WTC11 (cell line): ENCODE data around the gene CASKIN2. TPM values are rescaled to one million over a fixed set of nuclear protein-coding genes. Genes with fewer than 3 reads are reported as not detected.
A peak's percentile ranks its signal among the peaks of the same experiment; 100 is the strongest.

Source experiments
- ATAC-seq: fragments of 200-7000 bp; cut with Tn5 transposase; 2 replicates; pipeline ENCODE4 v1.10.0; 2021; ENCODE audit warnings: mild to moderate bottlenecking, moderate library complexity
- CTCF ChIA-PET: fragments of 300-600 bp; sonication (Branson Sonifier 250); formaldehyde crosslinking; loops from one replicate; lab custom pipeline; 2021; ENCODE audit warnings: antibody characterized with exemption; lab: Charles Lee
- POLR2A ChIA-PET: fragments of 350-600 bp; sonication (Branson Sonifier 250); formaldehyde crosslinking; loops from one replicate; lab custom pipeline; 2021; ENCODE audit warnings: antibody characterized with exemption; lab: Charles Lee
- DNase-seq: peaks from one replicate; pipeline ENCODE4 v3.0.0; 2021; ENCODE audit warnings: low spot score
- H3K27ac Mint-ChIP-seq: 2 replicates; pipeline ENCODE4 v1.8.0; 2021; ENCODE audit warnings: mixed read lengths
- H3K27me3 Mint-ChIP-seq: 2 replicates; pipeline ENCODE4 v1.8.0; 2021; ENCODE audit warnings: low read depth, mild to moderate bottlenecking, moderate library complexity, mixed read lengths
- H3K36me3 Mint-ChIP-seq: 2 replicates; pipeline ENCODE4 v1.8.0; 2021; ENCODE audit warnings: mixed read lengths
- H3K4me1 Mint-ChIP-seq: 2 replicates; pipeline ENCODE4 v1.8.0; 2022; ENCODE audit warnings: mixed read lengths
- H3K4me3 Mint-ChIP-seq: 2 replicates; pipeline ENCODE4 v1.8.0; 2021; ENCODE audit warnings: mild to moderate bottlenecking, moderate library complexity, mixed read lengths
- H3K9me3 Mint-ChIP-seq: 2 replicates; pipeline ENCODE4 v1.8.0; 2021; ENCODE audit warnings: mixed read lengths
- AR ChIP-seq: fragments of 250-450 bp; sonication (Bioruptor Pico); IDR thresholded peaks from 2 replicates; pipeline ENCODE4 v1.9.0; 2021; ENCODE audit warnings: mild to moderate bottlenecking
- ARID4B ChIP-seq: sonication (generic); formaldehyde crosslinking; IDR thresholded peaks from 2 replicates; pipeline ENCODE4 v1.8.0; 2023; ENCODE audit warnings: missing genetic modification reagents, mild to moderate bottlenecking, borderline replicate concordance
- ATF6 ChIP-seq: sonication (generic); formaldehyde crosslinking; IDR thresholded peaks from 2 replicates; pipeline ENCODE4 v1.8.1; 2023; ENCODE audit warnings: mild to moderate bottlenecking, missing genetic modification reagents
- ESRRA ChIP-seq: sonication (generic); formaldehyde crosslinking; IDR thresholded peaks from 2 replicates; pipeline ENCODE4 v1.8.1; 2022; ENCODE audit warnings: mild to moderate bottlenecking, missing genetic modification reagents, borderline replicate concordance
- FOXP4 ChIP-seq: sonication (generic); formaldehyde crosslinking; IDR thresholded peaks from 2 replicates; pipeline ENCODE4 v1.8.0; 2022; ENCODE audit warnings: mild to moderate bottlenecking, missing genetic modification reagents
- GTF2I ChIP-seq: fragments of 250-450 bp; sonication (Bioruptor Pico); conservative IDR thresholded peaks from 2 replicates; pipeline ENCODE4 v1.4.0; 2021; ENCODE audit warnings: mild to moderate bottlenecking
- MLX ChIP-seq: sonication (generic); formaldehyde crosslinking; IDR thresholded peaks from 2 replicates; pipeline ENCODE4 v1.8.1; 2023; ENCODE audit warnings: mild to moderate bottlenecking, missing genetic modification reagents, moderate library complexity
- MXD4 ChIP-seq: fragments of 250-450 bp; sonication (Bioruptor Pico); IDR thresholded peaks from 2 replicates; pipeline ENCODE4 v1.8.0; 2021; ENCODE audit warnings: mild to moderate bottlenecking, moderate library complexity, borderline replicate concordance
- NR1H2 ChIP-seq: sonication (generic); formaldehyde crosslinking; IDR thresholded peaks from 2 replicates; pipeline ENCODE4 v1.9.0; 2021; ENCODE audit warnings: mild to moderate bottlenecking, moderate library complexity, missing genetic modification reagents
- RELA ChIP-seq: sonication (generic); formaldehyde crosslinking; IDR thresholded peaks from 2 replicates; pipeline ENCODE4 v1.8.1; 2022; ENCODE audit warnings: missing genetic modification reagents, mild to moderate bottlenecking, borderline replicate concordance
- SMAD3 ChIP-seq: sonication (generic); formaldehyde crosslinking; IDR thresholded peaks from 2 replicates; pipeline ENCODE4 v1.8.0; 2022; ENCODE audit warnings: missing genetic modification reagents, mild to moderate bottlenecking, borderline replicate concordance
- TEAD1 ChIP-seq: sonication (generic); formaldehyde crosslinking; IDR thresholded peaks from 2 replicates; pipeline ENCODE4 v1.8.0; 2022; ENCODE audit warnings: mild to moderate bottlenecking, missing genetic modification reagents
- TP53 ChIP-seq: sonication (generic); formaldehyde crosslinking; IDR thresholded peaks from 2 replicates; pipeline ENCODE4 v1.8.1; 2023; ENCODE audit warnings: mild to moderate bottlenecking, missing genetic modification reagents
- USF1 ChIP-seq: sonication (generic); formaldehyde crosslinking; IDR thresholded peaks from 2 replicates; pipeline ENCODE4 v1.8.0; 2022; ENCODE audit warnings: mild to moderate bottlenecking, missing genetic modification reagents
- ZNF423 ChIP-seq: fragments of 250-450 bp; sonication (Bioruptor Pico); IDR thresholded peaks from 2 replicates; pipeline ENCODE4 v2.1.2; 2022; ENCODE audit warnings: mild to moderate bottlenecking, moderate library complexity
- ZNF532 ChIP-seq: fragments of 250-450 bp; sonication (Bioruptor Pico); IDR thresholded peaks from 2 replicates; pipeline ENCODE4 v1.9.0; 2021; ENCODE audit warnings: mild to moderate bottlenecking, borderline replicate concordance
- ZNF671 ChIP-seq: fragments of 250-450 bp; sonication (Bioruptor Pico); IDR thresholded peaks from 2 replicates; pipeline ENCODE4 v1.8.0; 2021; ENCODE audit warnings: mild to moderate bottlenecking
- total RNA-seq: library from RNA; stranded (reverse); gene quantifications from 3 replicates; pipeline ENCODE4 v1.2.3, GENCODE V29; 2021

Gene CASKIN2
- total RNA-seq, 1 experiment from 2014 or later = 31.9 TPM

- ATAC-seq = no peak
- POLR2A ChIA-PET = no interaction called here
- TF ChIP-seq NR1H2 (no peak), MXD4 (CRISPR knock-in tag) (no peak), ZNF423 (CRISPR knock-in tag) (no peak), MLX (CRISPR knock-in tag) (no peak), AR (CRISPR knock-in tag) (no peak), RELA (no peak), TP53 (CRISPR knock-in tag) (no peak), ATF6 (CRISPR knock-in tag) (no peak), ZNF671 (CRISPR knock-in tag) (no peak), USF1 (CRISPR knock-in tag) (no peak), GTF2I (CRISPR knock-in tag) (no peak), ARID4B (CRISPR knock-in tag) (no peak)
- TF ChIP-seq, all 79 proteins: peak for 0
- peaks cover 31% of the 10 kb centered on the region for H3K36me3 Mint-ChIP-seq
- no peaks in the 10 kb centered on the region for H3K9me3 Mint-ChIP-seq
- no peak overlapping the region for H3K4me3 Mint-ChIP-seq
- H3K27me3 Mint-ChIP-seq = no peaks in the 10 kb centered on the region
- H3K27ac Mint-ChIP-seq = no peak overlapping the region
- CTCF ChIA-PET = interaction anchor here (0.6 to 3.7 kb wide), 4 partner anchors 69 to 212 kb away, joined by 3 to 21 read pairs (median 4); no protein-coding TSS in a partner anchor
- peak; percentile 60 for DNase-seq
- peaks cover 13% of the 10 kb centered on the region for H3K4me1 Mint-ChIP-seq
These were observed 3.7 kb upstream of the CASKIN2 start for GRCh38 chr17:75518983-75519537.

GRCh38 chr17:75518201-75518600 is 2.9 kb upstream of the CASKIN2 start:
- no peak overlapping the region for H3K27ac Mint-ChIP-seq
- DNase-seq = no peak
- peaks cover 32% of the 10 kb centered on the region for H3K36me3 Mint-ChIP-seq
- H3K27me3 Mint-ChIP-seq = no peaks in the 10 kb centered on the region
- ATAC-seq = no peak
- peaks cover 17% of the 10 kb centered on the region for H3K4me1 Mint-ChIP-seq
- peak overlapping the region; percentile 80; the same call in 1 of the 2 replicates for H3K4me3 Mint-ChIP-seq
- POLR2A ChIA-PET = no interaction called here
- CTCF ChIA-PET = interaction anchor here (0.6 to 3.7 kb wide), 7 partner anchors 17 to 212 kb away, joined by 3 to 21 read pairs (median 3); partner anchors contain the start of gene SMIM5
- no peaks in the 10 kb centered on the region for H3K9me3 Mint-ChIP-seq
- TF ChIP-seq TEAD1 (CRISPR knock-in tag) (no peak), ESRRA (no peak), ZNF532 (CRISPR knock-in tag) (no peak), SMAD3 (CRISPR knock-in tag) (no peak), FOXP4 (CRISPR knock-in tag) (no peak)
